Measurements from ENCODE around the gene FGGY. TPM values are rescaled to one million over a fixed set of nuclear protein-coding genes. Genes with fewer than 3 reads are reported as not detected.
"Not testable (repeated sequence)": the region's sequence is repeated elsewhere in the genome, so short reads cannot be mapped to it uniquely, and the experiment has no call there.

FGGY gene
- total RNA-seq, 1 donor from 2014 or later: 12.6 TPM

DNA sequence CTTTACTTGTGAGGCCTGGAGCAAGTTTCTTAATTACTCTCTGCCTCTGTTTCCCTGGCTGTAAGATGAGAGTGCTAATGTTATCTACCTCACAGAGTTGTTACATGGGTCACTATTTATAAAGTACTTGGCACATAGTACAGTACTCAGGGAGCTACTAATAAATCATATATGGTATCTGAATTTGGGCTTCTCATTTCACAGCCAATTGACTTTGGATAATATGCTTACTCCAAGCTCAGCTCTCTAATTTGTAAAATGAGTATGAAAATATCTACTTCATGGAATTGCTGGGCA is 409.4 kb downstream of the FGGY start:
- Mint-ChIP-seq H3K27ac (no peak overlapping the region), H3K9me3 (peaks cover 9% of the 10 kb centered on the region), H3K27me3 (no peaks in the 10 kb centered on the region), H3K36me3 (peaks cover 7% of the 10 kb centered on the region), H3K4me3 (no peak overlapping the region), H3K4me1 (ENCODE audit: unreplicated experiment) (peaks cover 15% of the 10 kb centered on the region)
- no peak for DNase-seq (ENCODE audit: extremely low spot score, unreplicated experiment)
- TF ChIP-seq, protein P1, sequence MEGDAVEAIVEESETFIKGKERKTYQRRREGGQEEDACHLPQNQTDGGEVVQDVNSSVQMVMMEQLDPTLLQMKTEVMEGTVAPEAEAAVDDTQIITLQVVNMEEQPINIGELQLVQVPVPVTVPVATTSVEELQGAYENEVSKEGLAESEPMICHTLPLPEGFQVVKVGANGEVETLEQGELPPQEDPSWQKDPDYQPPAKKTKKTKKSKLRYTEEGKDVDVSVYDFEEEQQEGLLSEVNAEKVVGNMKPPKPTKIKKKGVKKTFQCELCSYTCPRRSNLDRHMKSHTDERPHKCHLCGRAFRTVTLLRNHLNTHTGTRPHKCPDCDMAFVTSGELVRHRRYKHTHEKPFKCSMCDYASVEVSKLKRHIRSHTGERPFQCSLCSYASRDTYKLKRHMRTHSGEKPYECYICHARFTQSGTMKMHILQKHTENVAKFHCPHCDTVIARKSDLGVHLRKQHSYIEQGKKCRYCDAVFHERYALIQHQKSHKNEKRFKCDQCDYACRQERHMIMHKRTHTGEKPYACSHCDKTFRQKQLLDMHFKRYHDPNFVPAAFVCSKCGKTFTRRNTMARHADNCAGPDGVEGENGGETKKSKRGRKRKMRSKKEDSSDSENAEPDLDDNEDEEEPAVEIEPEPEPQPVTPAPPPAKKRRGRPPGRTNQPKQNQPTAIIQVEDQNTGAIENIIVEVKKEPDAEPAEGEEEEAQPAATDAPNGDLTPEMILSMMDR (conservative IDR thresholded peaks at IDR 0.05): no peak

DNA sequence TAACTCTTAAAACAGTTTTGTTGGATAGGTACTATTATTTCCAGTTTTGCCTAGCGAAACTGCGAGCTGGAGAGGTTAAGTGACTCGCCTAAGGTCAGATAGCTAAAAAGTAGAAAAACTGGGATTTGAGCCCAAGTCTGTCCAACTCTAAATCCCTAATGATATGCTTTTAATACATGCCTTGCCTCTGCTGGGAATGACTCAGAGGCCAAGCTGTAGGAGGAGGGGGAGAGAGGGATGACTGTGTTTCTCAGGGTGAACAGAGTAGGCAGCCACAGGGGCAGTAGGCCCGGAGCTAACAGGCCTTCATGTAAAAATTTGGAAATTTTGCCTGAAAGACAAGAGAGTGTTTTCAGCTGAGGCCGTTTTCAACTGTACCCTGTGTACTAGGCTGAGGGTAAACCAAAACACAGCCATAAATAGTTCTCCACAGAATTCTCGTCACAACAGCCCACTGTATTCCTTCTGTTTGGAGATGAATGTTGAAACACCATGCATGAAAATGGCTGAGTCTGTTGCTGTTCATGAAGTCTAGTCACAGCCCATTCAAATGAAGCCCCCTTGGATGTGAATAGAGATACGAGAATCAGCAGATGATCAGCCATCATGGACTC is 410.4 kb downstream of the FGGY start:
- Mint-ChIP-seq H3K27ac (no peak overlapping the region), H3K9me3 (peaks cover 15% of the 10 kb centered on the region), H3K27me3 (no peaks in the 10 kb centered on the region), H3K36me3 (peaks cover 7% of the 10 kb centered on the region), H3K4me1 (ENCODE audit: unreplicated experiment) (peaks cover 15% of the 10 kb centered on the region), H3K4me3 (no peak overlapping the region)
- DNase-seq (ENCODE audit: extremely low spot score, unreplicated experiment): no peak
- TF ChIP-seq, protein P1 (conservative IDR thresholded peaks at IDR 0.05): no peak

DNA sequence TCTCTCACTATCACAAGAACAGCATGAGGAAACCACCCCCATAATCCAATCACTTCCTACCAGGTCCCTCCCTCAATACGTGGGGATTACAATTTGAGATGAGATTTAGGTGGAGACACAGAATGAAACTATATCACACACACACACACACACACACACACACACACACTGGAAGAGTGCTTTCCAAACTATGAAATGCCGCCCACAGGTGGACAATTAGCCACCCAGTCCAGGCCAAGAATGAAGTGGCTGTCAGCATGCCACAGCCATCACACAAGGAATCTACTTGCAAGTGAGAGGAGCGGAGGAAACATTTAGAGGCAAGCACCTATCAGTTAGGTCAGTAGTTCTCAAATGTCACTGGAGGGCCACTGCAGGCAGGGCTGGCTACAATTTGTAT is 412.4 kb downstream of the FGGY start:
- Mint-ChIP-seq H3K36me3 (peaks cover 7% of the 10 kb centered on the region), H3K27ac (no peak overlapping the region), H3K4me1 (ENCODE audit: unreplicated experiment) (peaks cover 10% of the 10 kb centered on the region), H3K4me3 (no peak overlapping the region), H3K9me3 (peaks cover 22% of the 10 kb centered on the region), H3K27me3 (no peaks in the 10 kb centered on the region)
- TF ChIP-seq, protein P1 (conservative IDR thresholded peaks at IDR 0.05): no peak
- no peak for DNase-seq (ENCODE audit: extremely low spot score, unreplicated experiment)

DNA sequence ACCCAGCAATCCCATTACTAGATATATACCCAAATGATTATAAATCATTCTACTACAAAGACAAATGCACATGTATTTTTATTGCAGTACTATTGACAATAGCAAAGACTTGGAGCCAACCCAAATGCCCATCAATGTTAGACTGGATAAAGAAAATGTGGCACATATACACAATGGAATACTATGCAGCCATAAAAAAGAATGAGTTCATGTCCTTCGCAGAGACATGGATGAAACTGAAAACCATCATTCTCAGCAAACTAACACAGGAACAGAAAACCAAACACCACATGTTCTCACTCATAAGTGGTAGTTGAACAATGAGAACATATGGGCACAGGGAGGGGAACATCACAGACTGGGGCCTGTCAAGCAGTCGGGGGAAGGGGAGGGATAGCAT is 414.0 kb downstream of the FGGY start:
- H3K27me3 Mint-ChIP-seq; H3K36me3 Mint-ChIP-seq; H3K27ac Mint-ChIP-seq; DNase-seq (ENCODE audit: extremely low spot score, unreplicated experiment); H3K4me3 Mint-ChIP-seq; H3K4me1 Mint-ChIP-seq (ENCODE audit: unreplicated experiment): not testable (repeated sequence)
- peaks cover 22% of the 10 kb centered on the region for H3K9me3 Mint-ChIP-seq

DNA sequence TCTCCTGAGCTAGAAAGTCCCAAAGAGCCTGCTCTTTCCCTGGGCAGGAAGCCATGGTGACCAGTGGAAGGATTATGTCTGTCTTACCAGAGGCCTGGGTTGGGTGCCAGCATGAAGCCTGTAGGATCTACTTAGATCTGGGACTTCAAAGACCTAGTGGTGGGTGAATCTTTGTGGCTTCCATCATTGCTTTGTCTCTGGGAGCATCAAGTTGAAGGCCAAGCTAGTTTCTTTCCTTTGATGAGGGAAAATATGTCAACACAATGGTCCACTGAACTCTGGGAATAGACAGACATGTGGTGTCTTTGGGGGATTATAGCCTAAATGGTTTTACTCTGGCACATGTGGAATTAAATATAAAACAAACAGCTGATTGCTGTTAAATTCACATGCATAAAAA is 417.3 kb downstream of the FGGY start:
- no peak overlapping the region for H3K4me3 Mint-ChIP-seq
- H3K36me3 Mint-ChIP-seq: peaks cover 7% of the 10 kb centered on the region
- H3K27ac Mint-ChIP-seq: no peak overlapping the region
- no peaks in the 10 kb centered on the region for H3K27me3 Mint-ChIP-seq
- DNase-seq (ENCODE audit: extremely low spot score, unreplicated experiment): no peak
- TF ChIP-seq, protein P1 (conservative IDR thresholded peaks at IDR 0.05): no peak
- peaks cover 6% of the 10 kb centered on the region for H3K4me1 Mint-ChIP-seq (ENCODE audit: unreplicated experiment)
- peaks cover 18% of the 10 kb centered on the region for H3K9me3 Mint-ChIP-seq

DNA sequence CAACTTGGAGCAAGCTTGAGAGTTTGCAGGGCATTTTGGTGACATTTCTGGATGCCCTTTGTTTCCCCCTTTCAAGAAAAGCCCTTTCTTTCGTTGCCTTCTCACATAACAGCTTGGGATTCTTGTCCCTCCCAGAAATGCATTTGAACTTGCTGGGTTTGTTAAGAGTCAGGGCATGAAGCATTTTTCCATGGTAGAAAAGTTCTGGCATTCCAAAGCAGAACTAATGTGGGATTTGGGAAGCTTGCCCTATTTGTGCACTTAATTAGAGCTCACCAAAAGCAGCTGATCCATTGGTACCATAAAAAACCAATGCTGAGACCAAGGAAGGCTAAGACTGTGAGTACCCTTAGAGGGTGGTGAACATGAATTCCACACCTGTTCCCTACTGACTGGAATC is 418.1 kb downstream of the FGGY start:
- H3K36me3 Mint-ChIP-seq: peaks cover 7% of the 10 kb centered on the region
- TF ChIP-seq, protein P1 (conservative IDR thresholded peaks at IDR 0.05): no peak
- DNase-seq (ENCODE audit: extremely low spot score, unreplicated experiment): no peak
- peaks cover 6% of the 10 kb centered on the region for H3K4me1 Mint-ChIP-seq (ENCODE audit: unreplicated experiment)
- no peak overlapping the region for H3K27ac Mint-ChIP-seq
- no peak overlapping the region for H3K4me3 Mint-ChIP-seq
- peaks cover 17% of the 10 kb centered on the region for H3K9me3 Mint-ChIP-seq
- H3K27me3 Mint-ChIP-seq: no peaks in the 10 kb centered on the region

Measured in type B pancreatic cell (in vitro differentiated cells).